Stimulated activated CD8-positive, alpha-beta memory T cell treated with anti-CD3 and anti-CD28 coated beads, Interleukin-12 subunit alpha, Interleukin-12 subunit beta, amount 100 ng/mL, for 4 hours (primary cell): Measurements from ENCODE around the gene BCL11B.

Experiments
- DNase-seq: peaks from one replicate; pipeline ENCODE4 v3.0.0-alpha.2; 2020; ENCODE audit warnings: low read depth

The BCL11B gene

DNA sequence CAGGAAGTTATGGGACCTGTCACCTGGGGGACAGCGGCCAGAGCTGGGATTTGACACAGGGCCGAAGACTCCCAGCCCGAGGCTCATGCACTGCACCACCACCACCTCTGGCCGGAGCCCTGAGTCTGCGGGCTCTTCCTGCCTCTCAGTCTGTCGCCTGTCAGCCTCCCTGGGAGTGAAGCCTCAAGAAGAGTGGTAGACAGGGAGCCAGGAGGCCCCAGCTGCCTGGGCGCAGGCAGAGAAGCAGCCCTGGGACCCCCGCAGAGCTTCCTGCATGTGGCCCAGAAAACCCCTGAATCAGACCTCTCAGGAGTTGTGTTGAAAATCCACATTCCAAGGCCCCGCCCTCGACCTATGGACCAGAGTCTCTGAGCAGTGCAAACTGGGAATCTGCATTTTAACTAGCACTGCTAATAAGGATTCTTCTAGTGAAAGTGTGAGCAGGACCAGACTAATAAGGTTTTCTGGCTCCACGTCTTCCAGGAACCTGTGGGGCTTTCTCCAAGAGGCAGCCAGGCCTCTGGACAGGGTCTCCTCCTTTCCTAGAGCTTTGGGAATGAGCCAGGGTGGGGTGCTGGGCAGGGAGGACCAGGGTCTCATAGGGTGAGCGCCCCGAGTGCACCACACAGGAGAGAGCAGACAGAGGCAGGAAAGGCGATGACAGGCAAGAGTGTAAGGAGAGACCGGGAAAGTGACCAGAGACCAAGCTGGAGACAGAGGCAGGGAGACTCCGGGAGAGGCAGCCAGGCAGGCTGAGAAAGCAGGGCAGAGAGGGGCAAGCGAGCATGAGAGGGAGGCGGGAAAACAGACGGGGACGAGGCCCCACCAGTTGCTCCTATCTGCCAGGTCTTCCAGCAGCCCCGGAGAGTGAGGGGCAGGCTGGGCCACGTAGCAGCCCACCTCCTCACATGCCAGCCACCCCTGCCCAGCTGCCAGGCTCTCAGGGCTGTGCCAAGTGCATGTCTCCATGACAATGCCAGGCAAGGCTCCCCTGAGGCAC is 112.4 kb downstream of the BCL11B start:
- DNase-seq: no peak

- DNase-seq: no peak
Observed at GRCh38 chr14:99158646-99159165, 113.3 kb downstream of the BCL11B start.

DNA sequence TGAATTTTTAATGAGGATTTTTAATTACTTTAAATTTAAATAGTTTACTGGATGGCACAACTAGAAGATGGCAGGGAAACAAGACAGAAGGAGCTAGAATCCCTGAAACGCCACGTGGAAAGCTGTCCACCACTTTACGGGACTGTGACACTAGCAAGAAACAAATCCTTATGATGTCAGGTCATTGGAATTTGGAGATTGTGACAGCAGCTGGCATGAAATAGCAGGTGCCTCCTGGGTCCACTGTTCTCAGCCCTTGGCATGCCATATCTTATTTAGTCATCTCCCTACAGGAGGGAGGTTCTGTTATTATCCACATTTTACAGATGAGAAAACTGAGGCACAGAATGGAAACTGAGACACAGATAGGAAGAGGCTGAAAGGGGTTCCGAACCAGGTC is 113.8 kb downstream of the BCL11B start:
- DNase-seq: no peak

- no peak for DNase-seq
Observed at GRCh38 chr14:99157676-99158075, 114.3 kb downstream of the BCL11B start.

DNA sequence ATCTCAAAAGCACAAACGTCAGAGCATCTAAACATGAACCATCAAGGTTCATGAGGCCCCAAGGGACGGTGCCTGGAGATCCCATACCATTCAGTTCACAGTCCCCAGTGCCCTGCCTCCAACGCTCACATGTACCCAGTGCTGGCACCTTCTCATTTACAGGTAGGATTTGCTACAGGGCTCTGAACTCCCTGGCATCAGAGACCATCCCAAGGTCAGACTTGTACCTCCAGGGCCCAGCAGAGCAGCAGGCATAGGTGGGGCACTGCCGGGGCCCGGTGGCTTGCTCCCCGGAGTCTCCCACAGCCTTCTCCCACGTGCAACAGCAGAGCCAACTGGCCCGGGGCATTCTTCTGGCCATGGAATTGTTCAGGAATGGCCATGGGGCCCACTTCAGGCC is 114.8 kb downstream of the BCL11B start:
- no peak for DNase-seq

GRCh38 chr14:99156814-99157213 is 115.2 kb downstream of the BCL11B start:
- DNase-seq: no peak

DNA sequence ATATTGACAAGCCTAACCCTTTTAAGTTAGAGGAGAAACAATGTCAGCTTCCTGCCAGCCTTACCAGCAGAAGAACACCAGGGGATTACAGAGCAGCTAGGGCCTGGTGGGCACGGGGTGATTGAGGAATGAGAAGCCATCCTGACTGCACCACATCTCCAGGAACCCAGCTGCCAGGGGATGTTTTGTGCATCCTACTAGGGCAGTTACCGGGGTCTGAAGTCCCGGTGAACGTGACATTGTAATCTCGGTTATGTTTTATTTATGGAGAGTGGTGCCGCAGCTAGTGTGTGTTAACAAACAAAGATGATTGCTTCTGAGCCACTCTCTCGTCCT is 115.9 kb downstream of the BCL11B start:
- DNase-seq: no peak

GRCh38 chr14:99155173-99156089 is 116.6 kb downstream of the BCL11B start:
- DNase-seq: no peak

DNA sequence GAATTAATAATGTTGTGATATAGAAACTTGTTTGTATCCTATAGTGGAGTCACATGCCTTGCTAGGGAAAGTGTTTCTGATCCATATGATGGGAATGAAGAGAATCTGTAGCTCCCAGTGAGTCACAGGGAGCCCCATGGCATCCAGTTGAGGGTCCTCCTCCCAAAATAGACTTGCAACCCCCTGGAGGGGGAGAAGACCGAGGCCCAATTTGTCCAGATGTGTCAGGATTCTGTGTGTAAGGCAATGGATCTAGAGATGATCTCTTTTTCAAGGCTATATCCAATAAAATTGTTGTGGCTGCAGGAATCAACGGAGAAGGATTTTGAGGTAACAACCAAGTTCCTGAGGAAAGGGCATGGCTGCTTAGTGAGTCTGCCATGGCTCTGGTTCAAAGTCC is 121.8 kb downstream of the BCL11B start:
- DNase-seq: no peak

GRCh38 chr14:99148861-99149610 is 123.0 kb downstream of the BCL11B start:
- no peak for DNase-seq

- DNase-seq: no peak
Observed at GRCh38 chr14:99148131-99148530, 123.9 kb downstream of the BCL11B start.

DNA sequence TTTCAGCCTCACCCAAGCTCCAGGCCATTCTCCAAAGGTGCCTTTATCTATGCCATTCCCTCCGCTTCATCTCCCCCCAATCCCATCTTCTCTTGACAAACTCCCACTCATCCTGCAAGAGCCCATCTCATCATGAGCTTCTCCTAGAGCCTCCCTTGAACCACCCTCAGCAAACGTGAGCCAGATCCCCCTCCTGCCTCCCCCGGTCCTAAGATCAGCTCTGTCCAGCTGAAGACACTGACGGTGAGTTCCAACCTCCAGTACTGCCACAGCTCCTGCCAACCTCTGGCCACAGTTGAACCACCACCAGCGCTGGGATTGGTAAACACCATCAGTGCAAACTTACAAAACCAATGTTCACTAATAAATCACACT is 124.6 kb downstream of the BCL11B start:
- no peak for DNase-seq

GRCh38 chr14:99146616-99147365 is 125.2 kb downstream of the BCL11B start:
- no peak for DNase-seq

- DNase-seq: no peak
Observed at GRCh38 chr14:99145307-99145706, 126.7 kb downstream of the BCL11B start.

- no peak for DNase-seq
Observed at GRCh38 chr14:99143793-99144192, 128.2 kb downstream of the BCL11B start.

DNA sequence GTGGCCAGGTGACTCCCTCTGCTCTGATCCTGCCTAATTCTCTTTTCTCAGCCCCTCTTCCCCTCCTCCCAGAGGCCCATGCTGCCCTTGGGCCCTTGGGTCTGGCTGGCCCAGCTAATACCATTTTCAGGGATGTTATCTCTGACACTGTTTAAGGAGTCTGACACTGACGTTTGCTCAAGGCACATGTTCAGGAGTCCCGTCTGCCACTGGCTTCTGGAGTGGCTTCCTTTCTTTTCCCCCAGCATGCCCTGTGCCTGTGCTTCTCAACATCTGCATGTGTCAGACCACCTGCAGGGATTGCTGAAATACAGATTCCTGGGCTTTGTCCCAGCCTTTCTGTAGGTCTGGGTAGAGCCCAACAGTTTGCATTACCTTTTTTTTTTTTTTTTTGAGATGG is 128.9 kb downstream of the BCL11B start:
- DNase-seq: no peak

DNA sequence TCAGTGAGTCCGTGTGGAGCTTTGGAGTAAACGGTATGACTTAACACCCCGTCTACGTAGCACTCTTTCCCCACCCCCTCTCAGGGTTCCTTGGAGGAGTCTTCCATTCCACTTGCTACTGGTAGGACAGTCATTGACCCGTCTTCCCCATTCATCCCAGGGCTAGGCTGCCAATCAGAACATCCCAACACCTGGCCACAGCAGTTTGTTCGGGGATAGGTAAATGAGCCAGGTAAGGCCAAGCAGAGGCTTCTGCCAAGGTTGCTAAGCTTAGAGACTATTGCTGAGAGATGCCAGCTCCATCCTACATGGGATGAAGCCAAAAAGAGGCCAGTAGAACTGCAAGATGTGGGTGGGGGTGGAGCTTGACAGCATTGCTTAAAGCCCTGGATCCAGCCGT is 130.8 kb downstream of the BCL11B start:
- no peak for DNase-seq

DNA sequence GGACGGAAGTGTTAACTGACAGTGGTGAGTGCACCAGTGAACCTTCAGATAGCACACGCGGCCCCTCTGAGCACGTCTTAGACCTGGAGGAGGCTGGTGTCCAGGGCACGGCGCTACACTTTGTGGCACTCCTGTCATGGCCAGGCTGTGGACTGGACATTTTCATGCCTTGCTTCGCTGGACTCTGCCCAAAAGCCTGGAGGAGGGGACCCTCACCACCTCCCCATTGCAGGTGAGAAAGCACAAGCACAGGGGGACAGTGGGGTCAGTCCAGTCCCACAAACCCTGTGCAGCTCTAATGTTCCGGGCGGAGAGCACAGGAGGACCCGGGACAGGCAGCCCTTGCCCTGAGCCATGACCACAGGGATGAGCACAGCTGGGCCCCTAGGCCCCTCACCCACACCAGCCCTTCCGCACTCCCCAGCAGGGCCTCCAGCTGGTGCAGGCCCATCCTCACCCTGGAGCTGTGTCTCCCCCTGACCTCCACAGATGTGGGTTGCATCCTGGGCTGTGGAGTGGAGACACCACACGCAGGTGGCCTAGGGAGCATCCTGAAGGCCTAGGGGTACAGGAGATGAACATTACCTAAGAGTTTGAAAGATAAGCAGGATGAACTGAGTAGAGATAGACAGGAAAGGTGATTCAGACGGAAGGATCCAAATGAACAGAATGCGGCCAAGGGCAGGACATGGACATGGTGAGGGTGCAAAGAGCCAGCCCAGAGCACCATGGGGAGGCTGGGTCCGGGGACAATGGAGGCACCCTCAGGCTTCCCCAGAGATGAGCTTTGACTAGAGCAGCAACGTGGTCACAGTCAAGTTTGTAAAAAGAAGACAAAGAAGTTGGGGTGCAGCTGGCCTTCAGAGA is 132.8 kb downstream of the BCL11B start:
- no peak for DNase-seq

DNA sequence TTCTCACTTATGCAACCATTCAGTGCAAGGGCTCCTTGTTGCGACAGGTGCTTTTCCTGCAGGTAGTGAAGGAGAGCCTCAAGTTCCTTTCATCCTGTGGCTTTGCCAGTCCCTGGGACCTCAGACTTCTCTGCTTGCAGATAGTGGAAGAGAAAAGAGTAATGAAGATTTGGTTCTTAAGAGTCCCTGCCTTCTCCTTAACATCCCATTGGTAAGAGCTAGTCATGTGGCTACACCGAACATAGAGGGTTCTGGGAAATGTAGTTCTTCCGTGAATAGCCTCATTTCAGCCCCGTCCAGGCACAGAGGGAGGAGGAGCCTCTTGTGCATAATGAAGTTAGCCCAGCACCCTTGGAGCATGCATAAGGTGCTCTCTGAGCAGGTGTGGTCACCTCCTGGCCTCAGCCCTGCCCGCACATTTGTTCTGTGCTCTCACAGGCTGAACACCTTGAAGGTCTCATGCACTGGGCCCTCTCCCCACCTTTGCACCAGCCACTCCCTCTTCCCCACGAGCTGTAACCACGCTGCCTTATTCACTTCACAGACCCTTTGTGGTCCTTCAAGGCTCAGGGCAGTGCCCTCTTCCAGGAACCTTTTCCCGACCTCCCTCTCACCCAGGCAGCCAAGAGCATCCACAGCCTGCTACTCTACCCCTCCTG is 134.0 kb downstream of the BCL11B start:
- no peak for DNase-seq
